NCI-H82 (cell line): ENCODE data around the gene NELL1.

Source experiments
- DNase-seq: peaks from one replicate; lab custom pipeline; 2025; lab: John Stamatoyannopoulos, UW

NELL1 gene

DNA sequence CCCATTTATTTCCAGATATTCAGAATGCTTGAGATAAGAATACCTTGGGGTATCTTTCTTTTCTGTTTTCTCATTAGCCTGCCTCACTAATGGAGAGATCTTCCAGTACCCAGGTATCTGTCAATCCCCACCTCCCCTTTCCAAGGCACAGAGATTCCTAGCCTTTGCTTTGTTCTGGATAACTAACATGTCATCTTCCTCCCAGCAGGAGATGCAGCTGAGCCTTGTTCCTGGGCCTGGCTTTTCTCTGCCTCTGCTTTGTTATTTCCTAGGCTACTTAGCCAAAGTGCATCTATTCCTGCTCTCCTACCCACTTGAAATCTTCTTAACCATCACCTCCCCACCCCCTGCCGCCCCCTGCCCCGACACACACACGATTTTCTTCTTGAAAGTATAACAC, 297.1 kb downstream of the NELL1 start:
- DNase-seq: no peak

- DNase-seq: no peak
Measured at GRCh38 chr11:20973940-20974559, 304.7 kb downstream of the NELL1 start.

DNA sequence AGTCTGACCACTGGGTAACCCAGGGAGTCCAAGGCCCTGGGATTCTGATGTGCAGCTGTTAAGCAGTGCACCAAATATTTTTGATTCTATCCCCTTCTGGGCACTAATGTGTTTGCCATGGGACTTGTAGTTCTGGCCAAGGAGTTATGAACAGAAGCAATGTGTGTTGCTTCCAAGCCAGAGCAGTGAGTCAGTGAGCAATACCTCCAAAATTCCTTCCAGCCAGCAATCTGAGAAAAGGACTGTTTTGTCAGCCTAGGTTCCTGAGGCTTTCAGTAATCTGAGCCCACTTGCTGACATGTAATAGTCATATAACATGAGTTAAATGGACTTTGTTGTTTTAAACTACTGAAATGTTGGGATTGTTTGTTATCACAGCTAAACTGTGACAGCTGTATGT, 311.4 kb downstream of the NELL1 start:
- DNase-seq: no peak

DNA sequence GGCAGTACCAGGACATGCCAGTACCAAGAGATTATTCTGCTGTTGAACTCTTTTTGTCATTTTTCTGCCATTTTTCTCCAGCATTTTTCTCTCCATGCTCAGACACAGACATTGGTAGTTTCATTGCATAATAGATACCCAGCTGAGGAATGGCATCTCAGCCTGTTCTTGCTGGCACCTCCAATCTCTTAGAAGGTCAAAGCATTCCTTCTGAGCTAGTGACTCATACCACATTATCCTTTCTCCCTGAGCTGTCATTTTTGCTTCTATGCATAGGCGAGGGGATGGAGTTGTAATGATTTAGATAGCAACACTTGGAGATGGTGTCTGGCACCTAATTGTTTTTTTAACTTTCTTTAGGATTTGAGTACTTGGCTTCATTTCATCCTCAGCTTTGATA, 321.1 kb downstream of the NELL1 start:
- DNase-seq: no peak

DNA sequence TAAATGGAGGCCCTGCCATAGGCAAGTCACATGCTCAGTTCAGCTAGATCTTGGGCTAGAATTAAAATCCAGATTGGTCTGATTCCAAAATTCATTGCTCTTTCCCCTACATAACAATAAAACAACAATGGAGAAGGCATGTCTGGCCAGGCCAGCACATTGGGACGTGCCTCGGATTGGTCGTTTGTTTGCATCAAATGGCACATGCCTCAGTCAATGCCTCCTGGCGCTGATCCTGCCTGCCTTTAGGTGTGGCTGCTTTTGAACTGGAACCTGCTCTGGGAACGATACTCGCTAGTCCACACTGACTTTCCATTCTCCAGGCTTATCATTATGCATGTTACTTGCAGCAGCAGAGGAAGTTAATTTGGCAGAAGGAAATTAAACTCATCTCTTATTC, 322.1 kb downstream of the NELL1 start:
- no peak for DNase-seq

DNA sequence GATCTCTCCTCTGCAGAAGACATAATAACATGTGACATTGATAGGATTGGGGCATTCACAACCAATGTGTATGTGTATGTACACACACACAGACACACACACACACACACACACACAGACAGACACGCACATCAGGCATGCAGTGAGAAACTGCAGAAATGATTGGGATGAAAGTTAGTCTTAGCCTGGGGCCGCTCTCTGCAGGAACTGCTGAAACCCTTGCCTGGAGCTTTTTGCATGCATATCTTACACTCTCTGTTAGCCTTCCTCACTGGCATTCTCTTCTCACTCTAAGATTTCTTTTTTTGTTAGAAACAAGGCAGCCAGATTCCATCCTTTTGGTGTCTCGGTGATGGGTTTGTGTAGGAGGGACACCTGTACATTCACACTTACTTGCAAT, 337.9 kb downstream of the NELL1 start:
- no peak for DNase-seq

DNA sequence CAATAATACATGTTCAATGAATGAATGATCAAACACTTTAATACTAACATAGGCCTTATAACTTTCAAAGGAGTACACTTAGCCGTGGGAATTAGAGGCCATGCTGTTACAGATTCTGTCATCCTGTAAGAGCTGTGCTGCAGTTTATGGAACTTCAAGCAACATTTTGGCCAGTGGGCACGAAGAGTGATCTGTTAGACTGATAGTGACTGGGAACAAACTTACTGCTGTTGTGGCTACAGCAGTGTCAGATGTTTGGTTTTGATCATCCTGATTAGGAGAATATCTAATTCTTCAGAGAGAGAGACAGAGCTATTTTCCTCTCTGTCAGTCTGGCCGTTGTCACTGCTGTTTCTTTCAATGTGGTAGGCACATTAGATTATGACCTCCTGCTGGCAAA, 348.9 kb downstream of the NELL1 start:
- no peak for DNase-seq

- no peak for DNase-seq
Measured at GRCh38 chr11:21026685-21027084, 357.3 kb downstream of the NELL1 start.

DNA sequence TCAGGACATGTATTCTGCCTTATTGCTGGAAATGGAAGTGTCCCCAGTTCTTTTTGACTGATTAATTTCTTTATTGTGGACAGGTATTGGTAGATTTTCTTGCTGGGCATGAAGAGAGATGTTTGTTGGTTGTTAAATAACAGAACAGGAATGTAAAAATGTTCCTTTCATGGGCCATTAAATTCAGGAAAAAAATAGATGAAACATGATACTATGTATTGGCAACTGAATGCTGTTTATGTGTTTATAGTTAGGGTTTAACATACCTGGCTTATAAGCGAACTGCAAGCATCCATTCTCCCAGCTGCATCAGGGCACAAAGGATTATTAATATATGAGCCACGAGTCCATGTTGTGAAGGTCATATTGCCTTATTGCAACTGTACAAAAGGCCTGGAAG, 368.5 kb downstream of the NELL1 start:
- no peak for DNase-seq

GRCh38 chr11:21038801-21039200, 369.4 kb downstream of the NELL1 start:
- DNase-seq: no peak

- DNase-seq: no peak
Measured at GRCh38 chr11:21040630-21041029, 371.2 kb downstream of the NELL1 start.

GRCh38 chr11:21048626-21049025, 379.2 kb downstream of the NELL1 start:
- DNase-seq: no peak

DNA sequence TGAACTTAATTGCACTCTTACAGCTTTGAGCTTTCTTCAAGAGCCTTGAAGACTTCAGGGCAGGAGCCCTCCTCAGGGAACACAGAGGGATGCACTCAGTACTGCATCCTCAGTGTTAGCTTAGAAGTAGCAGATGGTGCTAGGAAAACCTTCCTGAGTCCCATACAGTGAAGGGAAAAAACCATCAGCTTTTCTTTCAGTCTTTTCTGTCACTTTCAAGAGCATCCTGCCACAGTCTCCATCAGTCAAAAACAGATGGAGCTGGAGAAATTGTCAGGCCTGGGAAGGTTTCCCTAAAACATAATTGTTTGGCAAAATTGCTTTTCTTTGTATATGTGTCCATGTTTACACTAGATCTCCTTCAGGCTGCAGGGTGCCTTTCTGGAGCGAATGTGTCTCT, 384.1 kb downstream of the NELL1 start:
- no peak for DNase-seq

- DNase-seq: no peak
Measured at GRCh38 chr11:21056644-21057043, 387.3 kb downstream of the NELL1 start.

- DNase-seq: no peak
Measured at GRCh38 chr11:21059879-21060278, 390.5 kb downstream of the NELL1 start.

- no peak for DNase-seq
Measured at GRCh38 chr11:21066030-21066429, 396.6 kb downstream of the NELL1 start.

DNA sequence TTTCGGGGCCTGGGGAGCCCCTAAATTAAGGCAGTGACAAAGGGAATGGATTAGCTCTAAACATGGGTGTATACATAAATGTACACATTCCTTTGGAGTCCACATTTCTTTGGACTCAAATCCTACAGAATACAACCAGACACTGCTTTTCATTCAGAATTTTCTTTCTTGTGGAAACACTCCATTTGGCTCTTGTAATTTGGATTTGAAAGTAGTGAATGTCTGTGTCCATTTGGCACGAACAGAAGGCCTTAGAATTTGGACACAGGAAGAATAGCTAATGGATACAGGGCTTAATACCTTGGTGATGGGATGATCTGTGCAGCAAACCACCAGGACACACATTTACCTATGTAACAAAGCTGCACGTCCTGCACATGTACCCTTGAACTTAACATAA, 399.5 kb downstream of the NELL1 start:
- no peak for DNase-seq

GRCh38 chr11:21069909-21070308, 400.5 kb downstream of the NELL1 start:
- peak; percentile 1 for DNase-seq

DNA sequence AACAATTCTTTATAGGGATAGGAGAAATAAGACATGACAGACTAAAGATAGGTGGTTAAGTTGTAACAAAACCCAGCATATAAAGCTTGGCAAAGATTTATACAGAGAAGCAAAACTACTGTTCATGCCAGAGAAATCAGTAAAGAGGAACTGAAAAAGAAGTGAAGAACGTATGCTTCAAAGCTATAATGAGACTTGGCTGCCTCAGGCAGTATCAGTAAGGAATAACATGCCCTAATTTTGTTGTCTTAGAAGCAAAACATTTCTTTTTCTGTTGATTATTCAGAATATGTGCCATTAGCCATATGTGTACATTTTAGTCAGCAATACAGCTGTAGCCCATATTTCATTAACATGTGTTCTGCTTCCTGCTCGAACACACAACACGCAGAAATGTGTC, 403.2 kb downstream of the NELL1 start:
- DNase-seq: no peak

- DNase-seq: no peak
Measured at GRCh38 chr11:21082853-21083252, 413.5 kb downstream of the NELL1 start.

GRCh38 chr11:21088930-21089329, 419.5 kb downstream of the NELL1 start:
- DNase-seq: no peak

DNA sequence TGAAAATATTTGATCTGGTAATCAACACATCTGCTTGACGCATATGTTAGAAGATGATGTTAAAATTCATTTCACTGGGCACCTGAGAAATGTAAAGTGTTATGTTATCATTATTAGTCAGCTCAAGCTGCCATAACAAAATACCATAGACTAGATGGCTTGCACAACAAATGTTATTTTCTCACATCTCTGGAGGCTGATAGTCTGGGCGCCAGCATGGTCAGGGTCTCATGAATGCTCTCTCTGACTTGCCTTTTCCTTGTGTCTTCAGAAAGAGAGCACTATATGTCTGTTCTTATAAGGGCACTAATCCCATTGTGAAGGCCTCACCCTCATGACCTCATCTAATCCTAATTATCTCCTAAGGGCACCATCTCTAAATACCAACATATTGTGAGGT, 435.3 kb downstream of the NELL1 start:
- DNase-seq: no peak

- no peak for DNase-seq
Measured at GRCh38 chr11:21105196-21105917, 436.0 kb downstream of the NELL1 start.

DNA sequence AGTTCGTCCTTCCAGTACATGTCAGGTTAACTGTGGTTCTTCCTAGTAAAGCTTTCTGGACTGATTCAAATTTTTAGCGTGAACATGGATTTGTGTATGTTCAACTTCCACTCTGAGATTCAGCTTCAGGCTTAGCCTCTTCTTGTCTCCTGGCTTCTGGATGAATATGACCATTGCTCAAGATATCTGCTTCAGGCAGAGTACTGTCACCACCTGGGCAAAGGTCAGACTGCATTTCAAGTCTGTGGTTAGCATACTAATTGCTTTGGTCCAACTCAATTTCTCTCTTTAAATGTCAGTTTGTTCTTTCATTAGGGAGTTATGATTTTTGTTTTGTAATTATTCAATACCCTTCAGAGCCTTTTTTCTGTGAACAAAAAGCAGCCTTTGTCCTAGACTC, 440.0 kb downstream of the NELL1 start:
- DNase-seq: no peak
